ENCODE data around the gene CLTCL1. TPM values are rescaled to one million over a fixed set of nuclear protein-coding genes. Genes with fewer than 3 reads are reported as not detected.

CLTCL1 gene
- polyA plus RNA-seq, 1 donor (not counting 4 experiments of a cell fraction or from before 2014, with no cell fraction given): 12.4 TPM

DNA sequence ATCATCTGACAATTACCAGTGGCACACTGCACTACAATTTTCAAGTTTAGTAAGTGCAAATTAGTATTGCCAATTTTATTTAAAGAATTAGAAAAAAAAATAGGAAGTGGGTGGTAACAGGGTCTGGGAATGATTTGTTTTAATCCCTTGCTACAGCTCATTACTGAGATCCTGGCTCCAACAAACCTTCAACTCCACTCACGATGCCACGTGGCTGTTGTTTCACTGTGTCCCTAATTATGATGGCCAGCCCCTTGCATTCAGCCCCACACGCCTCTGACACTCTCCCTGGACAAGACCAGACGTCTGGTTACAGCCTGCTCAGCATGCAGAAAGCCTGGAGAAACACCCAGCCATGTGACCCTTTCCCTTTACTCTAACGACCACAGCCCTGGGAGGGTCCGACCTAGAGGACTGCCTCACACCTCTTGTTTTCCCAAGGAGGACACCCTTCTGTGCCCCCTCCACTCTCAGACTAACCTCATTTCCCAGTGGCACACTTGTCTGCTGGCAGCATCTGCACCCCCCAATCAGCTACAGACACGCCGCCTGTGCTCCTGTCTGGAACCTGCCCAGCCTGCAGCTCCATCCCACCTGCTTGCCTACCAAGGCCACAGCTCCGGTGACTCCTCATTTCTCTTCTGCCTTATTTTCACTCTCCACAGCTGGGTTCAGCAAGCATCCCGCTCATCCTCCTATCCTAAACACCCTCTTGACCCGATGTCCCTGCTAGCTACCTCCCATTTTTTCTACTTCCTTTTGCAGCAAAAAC lies 94.5 kb downstream of the CLTCL1 start:
- Histone ChIP-seq H3K9me3 (ENCODE audit: control insufficient read depth, low read depth, low read length) (no peaks in the 10 kb centered on the region), H3K9me1 (ENCODE audit: control insufficient read depth, extremely low read depth, insufficient read depth, low read length) (no peaks in the 10 kb centered on the region), H3K27me3 (ENCODE audit: control insufficient read depth, extremely low read depth, insufficient read depth, low read length) (no peaks in the 10 kb centered on the region), H3K4me3 (ENCODE audit: control insufficient read depth in 2 of 3, extremely low read depth in 1 of 3, insufficient read depth in 2 of 3, low read depth in 1 of 3, low read length in 3 of 3) (no peak overlapping the region), H3K4me1 (ENCODE audit: control insufficient read depth, extremely low read depth, insufficient read depth, low read length) (no peaks in the 10 kb centered on the region), H3K36me3 (ENCODE audit: control insufficient read depth in 2 of 2, extremely low read depth in 1 of 2, insufficient read depth in 2 of 2, low read length in 2 of 2) (peaks cover 21% of the 10 kb centered on the region in 2 experiments), H4K20me1 (ENCODE audit: control insufficient read depth, extremely low read depth, insufficient read depth, low read length) (no peaks in the 10 kb centered on the region), H2AFZ (ENCODE audit: control insufficient read depth, low read length) (no peak overlapping the region), H3K9ac (ENCODE audit: control insufficient read depth, extremely low read depth, insufficient read depth, low read length) (no peak overlapping the region), H3K4me2 (ENCODE audit: control insufficient read depth, extremely low read depth, insufficient read depth, low read depth, low read length) (no peak overlapping the region), H3K79me2 (ENCODE audit: control insufficient read depth, insufficient read depth, low read length) (no peaks in the 10 kb centered on the region), H3K27ac (ENCODE audit: control insufficient read depth, insufficient read depth, low read length) (no peak overlapping the region)
- no peak for FAIRE-seq
- DNase-seq (ENCODE audit: low read depth, low spot score): no peak
- dilution Hi-C loops (cut with MboI; ENCODE audit: extremely low pct_ligation_motif_present, low sequenced_read_pairs): no loop called here
- TF ChIP-seq EZH2 (IDR thresholded peaks at IDR 0.05; ENCODE audit: low read length): no peak
- TF ChIP-seq, protein P1, sequence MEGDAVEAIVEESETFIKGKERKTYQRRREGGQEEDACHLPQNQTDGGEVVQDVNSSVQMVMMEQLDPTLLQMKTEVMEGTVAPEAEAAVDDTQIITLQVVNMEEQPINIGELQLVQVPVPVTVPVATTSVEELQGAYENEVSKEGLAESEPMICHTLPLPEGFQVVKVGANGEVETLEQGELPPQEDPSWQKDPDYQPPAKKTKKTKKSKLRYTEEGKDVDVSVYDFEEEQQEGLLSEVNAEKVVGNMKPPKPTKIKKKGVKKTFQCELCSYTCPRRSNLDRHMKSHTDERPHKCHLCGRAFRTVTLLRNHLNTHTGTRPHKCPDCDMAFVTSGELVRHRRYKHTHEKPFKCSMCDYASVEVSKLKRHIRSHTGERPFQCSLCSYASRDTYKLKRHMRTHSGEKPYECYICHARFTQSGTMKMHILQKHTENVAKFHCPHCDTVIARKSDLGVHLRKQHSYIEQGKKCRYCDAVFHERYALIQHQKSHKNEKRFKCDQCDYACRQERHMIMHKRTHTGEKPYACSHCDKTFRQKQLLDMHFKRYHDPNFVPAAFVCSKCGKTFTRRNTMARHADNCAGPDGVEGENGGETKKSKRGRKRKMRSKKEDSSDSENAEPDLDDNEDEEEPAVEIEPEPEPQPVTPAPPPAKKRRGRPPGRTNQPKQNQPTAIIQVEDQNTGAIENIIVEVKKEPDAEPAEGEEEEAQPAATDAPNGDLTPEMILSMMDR (optimal IDR thresholded peaks at IDR 0.05 in 1 of 3, IDR thresholded peaks at IDR 0.05 in 1 of 3, conservative IDR thresholded peaks at IDR 0.05 in 1 of 3; ENCODE audit: extremely low read depth in 1 of 3, insufficient read depth in 2 of 3, low read length in 3 of 3): no peak

- dilution Hi-C loops (cut with MboI; ENCODE audit: extremely low pct_ligation_motif_present, low sequenced_read_pairs): no loop called here
- Histone ChIP-seq H3K27ac (ENCODE audit: control insufficient read depth, insufficient read depth, low read length) (no peak overlapping the region), H3K9ac (ENCODE audit: control insufficient read depth, extremely low read depth, insufficient read depth, low read length) (no peak overlapping the region), H3K4me2 (ENCODE audit: control insufficient read depth, extremely low read depth, insufficient read depth, low read depth, low read length) (no peak overlapping the region), H3K9me1 (ENCODE audit: control insufficient read depth, extremely low read depth, insufficient read depth, low read length) (no peaks in the 10 kb centered on the region), H3K27me3 (ENCODE audit: control insufficient read depth, extremely low read depth, insufficient read depth, low read length) (no peaks in the 10 kb centered on the region), H3K9me3 (ENCODE audit: control insufficient read depth, low read depth, low read length) (no peaks in the 10 kb centered on the region), H3K36me3 (ENCODE audit: control insufficient read depth in 2 of 2, extremely low read depth in 1 of 2, insufficient read depth in 2 of 2, low read length in 2 of 2) (peaks cover 20 to 22% of the 10 kb centered on the region in 2 experiments), H2AFZ (ENCODE audit: control insufficient read depth, low read length) (no peak overlapping the region), H3K79me2 (ENCODE audit: control insufficient read depth, insufficient read depth, low read length) (no peaks in the 10 kb centered on the region), H3K4me3 (ENCODE audit: control insufficient read depth in 2 of 3, extremely low read depth in 1 of 3, insufficient read depth in 2 of 3, low read depth in 1 of 3, low read length in 3 of 3) (no peak overlapping the region), H3K4me1 (ENCODE audit: control insufficient read depth, extremely low read depth, insufficient read depth, low read length) (no peaks in the 10 kb centered on the region), H4K20me1 (ENCODE audit: control insufficient read depth, extremely low read depth, insufficient read depth, low read length) (no peaks in the 10 kb centered on the region)
- TF ChIP-seq, protein P1 (optimal IDR thresholded peaks at IDR 0.05 in 1 of 3, IDR thresholded peaks at IDR 0.05 in 1 of 3, conservative IDR thresholded peaks at IDR 0.05 in 1 of 3; ENCODE audit: extremely low read depth in 1 of 3, insufficient read depth in 2 of 3, low read length in 3 of 3): no peak
- TF ChIP-seq EZH2 (IDR thresholded peaks at IDR 0.05; ENCODE audit: low read length): no peak
- DNase-seq (ENCODE audit: low read depth, low spot score) (no peak), FAIRE-seq (no peak)
These were observed 95.5 kb downstream of the CLTCL1 start for GRCh38 chr22:19195796-19196731.
